HepG2 (cell line): Measurements from ENCODE around the gene EGFL8. TPM values are rescaled to one million over a fixed set of nuclear protein-coding genes. Genes with fewer than 3 reads are reported as not detected.
A peak's percentile ranks its signal among the peaks of the same experiment; 100 is the strongest.

ENCODE experiments used
- ATF6 ChIP-seq: sonication (generic); formaldehyde crosslinking; conservative IDR thresholded peaks from 2 replicates; pipeline ENCODE4 v1.4.0; 2020; ENCODE audit warnings: missing genetic modification reagents
- ATF7 ChIP-seq, 2 experiments: fragments of 450-650 bp in 1 of 2; sonication (generic) in 1 of 2; formaldehyde crosslinking in 1 of 2; IDR thresholded peaks; 2 replicates each; pipeline versions ENCODE4 v1.4.0 to v1.6.1; 2016 to 2020; ENCODE audit warnings: antibody characterized with exemption in 1 of 2, mild to moderate bottlenecking in 1 of 2, missing genetic modification reagents in 1 of 2
- ATRX ChIP-seq: sonication (generic); formaldehyde crosslinking; IDR thresholded peaks from 2 replicates; pipeline ENCODE4 v1.4.0; 2020; ENCODE audit warnings: missing genetic modification reagents, borderline replicate concordance
- BRF2 ChIP-seq: sonication (generic); formaldehyde crosslinking; IDR thresholded peaks from 2 replicates; pipeline ENCODE4 v1.8.1; 2022; ENCODE audit warnings: mild to moderate bottlenecking, missing genetic modification reagents
- ETS1 ChIP-seq: sonication (generic); formaldehyde crosslinking; IDR thresholded peaks from 2 replicates; pipeline ENCODE4 v1.4.0; 2020; ENCODE audit warnings: missing genetic modification reagents
- IKZF4 ChIP-seq: sonication (generic); formaldehyde crosslinking; IDR thresholded peaks from 2 replicates; pipeline ENCODE4 v1.5.1; 2020; ENCODE audit warnings: borderline replicate concordance, mild to moderate bottlenecking, low read depth, missing genetic modification reagents; ENCODE audit errors: not compliant biosample characterization
- JUNB ChIP-seq: sonication (generic); formaldehyde crosslinking; IDR thresholded peaks from 2 replicates; pipeline ENCODE4 v1.8.0; 2022; ENCODE audit warnings: missing genetic modification reagents, mild to moderate bottlenecking, borderline replicate concordance
- KAT7 ChIP-seq: IDR thresholded peaks from 2 replicates; pipeline ENCODE4 v1.6.1; 2018; ENCODE audit warnings: borderline replicate concordance, missing compliant biosample characterization
- KLF15 ChIP-seq: sonication (generic); formaldehyde crosslinking; IDR thresholded peaks from 2 replicates; pipeline ENCODE4 v1.8.1; 2023; ENCODE audit warnings: borderline replicate concordance, mild to moderate bottlenecking, inconsistent platforms, missing genetic modification reagents, mixed read lengths
- MBD4 ChIP-seq: IDR thresholded peaks from 2 replicates; pipeline ENCODE4 v1.6.1; 2012; ENCODE audit warnings: low read length, inconsistent platforms, borderline replicate concordance
- NCOR1 ChIP-seq: fragments of 200-600 bp; sonication (generic); IDR thresholded peaks from 2 replicates; pipeline ENCODE4 v1.7.0; 2017; ENCODE audit warnings: antibody characterized with exemption, low read length, borderline replicate concordance
- NFATC3 ChIP-seq: sonication (generic); formaldehyde crosslinking; IDR thresholded peaks from 2 replicates; pipeline ENCODE4 v1.5.1; 2020; ENCODE audit warnings: mild to moderate bottlenecking, missing genetic modification reagents
- NR1H2 ChIP-seq: sonication (generic); formaldehyde crosslinking; IDR thresholded peaks from 2 replicates; pipeline ENCODE4 v1.8.1; 2022; ENCODE audit warnings: low read depth, missing genetic modification reagents, borderline replicate concordance
- SIX4 ChIP-seq: sonication (generic); formaldehyde crosslinking; IDR thresholded peaks from 2 replicates; pipeline ENCODE4 v1.4.0; 2020; ENCODE audit warnings: missing genetic modification reagents
- YY1 ChIP-seq: IDR thresholded peaks from 2 replicates; pipeline ENCODE4 v1.6.1; 2011; ENCODE audit warnings: low read length, low read depth, moderate library complexity, mild to moderate bottlenecking; ENCODE audit not compliant: insufficient read depth, insufficient replicate concordance
- ZBTB42 ChIP-seq: sonication (generic); formaldehyde crosslinking; IDR thresholded peaks from 2 replicates; pipeline ENCODE4 v1.5.0; 2020; ENCODE audit warnings: mild to moderate bottlenecking, missing genetic modification reagents
- ZMYM4 ChIP-seq: sonication (generic); formaldehyde crosslinking; IDR thresholded peaks from 2 replicates; pipeline ENCODE4 v1.8.1; 2023; ENCODE audit warnings: mild to moderate bottlenecking, missing genetic modification reagents
- ZNF232 ChIP-seq: sonication (generic); formaldehyde crosslinking; IDR thresholded peaks from 2 replicates; pipeline ENCODE4 v1.4.0; 2020; ENCODE audit warnings: missing genetic modification reagents, borderline replicate concordance
- ZNF546 ChIP-seq: sonication (generic); formaldehyde crosslinking; conservative IDR thresholded peaks from 2 replicates; pipeline ENCODE4 v1.8.1; 2023; ENCODE audit warnings: mild to moderate bottlenecking, missing genetic modification reagents
- ZNF569 ChIP-seq: sonication (generic); formaldehyde crosslinking; IDR thresholded peaks from 2 replicates; pipeline ENCODE4 v1.5.0; 2020; ENCODE audit warnings: mild to moderate bottlenecking, missing genetic modification reagents, moderate library complexity, borderline replicate concordance
- ZNF644 ChIP-seq: IDR thresholded peaks from 2 replicates; pipeline ENCODE4 v1.6.1; 2016; ENCODE audit warnings: low read depth
- ZNF776 ChIP-seq: sonication (generic); formaldehyde crosslinking; IDR thresholded peaks from 2 replicates; pipeline ENCODE4 v1.4.0; 2020; ENCODE audit warnings: mild to moderate bottlenecking, missing genetic modification reagents
- ZNF780A ChIP-seq: sonication (generic); formaldehyde crosslinking; IDR thresholded peaks from 2 replicates; pipeline ENCODE4 v1.8.0; 2022; ENCODE audit warnings: mild to moderate bottlenecking, missing genetic modification reagents, moderate library complexity
- ZNF788 ChIP-seq: sonication (generic); formaldehyde crosslinking; IDR thresholded peaks from 2 replicates; pipeline ENCODE4 v1.5.0; 2020; ENCODE audit warnings: mild to moderate bottlenecking, missing genetic modification reagents, borderline replicate concordance
- polyA plus RNA-seq, 8 experiments: library from polyadenylated mRNA; depleted of rRNA in 3 of 8; stranded (reverse) in 7 of 8; unstranded in 1 of 8; fragments of >200 nt; fragmentation: Illumina TruSeq in 4 of 8; extraction: Trizol in 4 of 8; gene quantifications; 2 replicates each; pipeline versions ENCODE4 v1.2.1 to v1.2.3, GENCODE V29; 2011 to 2016; ENCODE audit warnings: low read depth in 4 of 8, missing spikeins in 1 of 8, mixed read lengths in 1 of 8; ENCODE audit not compliant: insufficient read depth in 1 of 8
- total RNA-seq, 5 experiments: library from RNA; depleted of rRNA; stranded (reverse); fragments of >200 nt; fragmentation: Illumina TruSeq; extraction: Trizol; gene quantifications; 2 replicates each; pipeline ENCODE4 v1.2.3, GENCODE V29; 2016; ENCODE audit warnings: low read depth in 1 of 5

Gene EGFL8
- total and polyA plus RNA-seq, 2 of the 13 experiments (the other 11 are each of a cell fraction or from before 2014, with no cell fraction given), result 10.0 to 11.5 TPM

GRCh38 chr6:32127717-32128592 lies 36.4 kb upstream of the EGFL8 start, which contains the start of gene ATF6B (continued):
- no peak for TF ChIP-seq ATRX (CRISPR knock-in tag)
- no peak for TF ChIP-seq ETS1
- TF ChIP-seq ZNF776 (CRISPR knock-in tag), result 0 out of 2 replicates have a peak, but pooled peaks have one; percentile 58
- TF ChIP-seq NFATC3 (CRISPR knock-in tag), result 0 out of 2 replicates have a peak, but pooled peaks have one; percentile 67
- TF ChIP-seq NCOR1, result peak; percentile 27; the same call in 1 of the 2 replicates
- TF ChIP-seq KAT7 (CRISPR knock-in tag), result peak; percentile 65; the same call in 1 of the 2 replicates
- TF ChIP-seq ZNF232 (CRISPR knock-in tag), result no peak
- TF ChIP-seq IKZF4 (CRISPR knock-in tag), result no peak
- no peak for TF ChIP-seq KLF15
- no peak for TF ChIP-seq NR1H2
- TF ChIP-seq ZMYM4 (CRISPR knock-in tag), result peak; percentile 66
- no peak for TF ChIP-seq ZNF569 (CRISPR knock-in tag)
- no peak for TF ChIP-seq ZBTB42
- peak; percentile 59; the same call in 1 of the 2 replicates for TF ChIP-seq ZNF788 (CRISPR knock-in tag)
- peak; percentile 38; the same call in 1 of the 2 replicates for TF ChIP-seq SIX4 (CRISPR knock-in tag)
- no peak for TF ChIP-seq ZNF546 (CRISPR knock-in tag)
- TF ChIP-seq ATF6 (CRISPR knock-in tag), result 0 out of 2 replicates have a peak, but pooled peaks have one; percentile 17
- no peak for TF ChIP-seq JUNB (CRISPR knock-in tag)
- TF ChIP-seq ZNF644 (CRISPR knock-in tag), result no peak
- no peak for TF ChIP-seq ATF7 (IDR thresholded peaks at IDR 0.05)
- peak; percentile 64; the same call in 1 of the 2 replicates for TF ChIP-seq ATF7 (CRISPR knock-in tag; IDR thresholded peaks at IDR 0.05)
- TF ChIP-seq YY1, result peak; percentile 94
- TF ChIP-seq BRF2 (CRISPR knock-in tag), result no peak
- TF ChIP-seq MBD4, result no peak
- TF ChIP-seq ZNF780A, result no peak
